Endothelial cell of umbilical vein (primary cell): ENCODE data around the gene EXOSC9.

Source experiments
- EZH2 ChIP-seq: IDR thresholded peaks from 2 replicates; pipeline ENCODE4 v1.6.1; 2012; ENCODE audit warnings: borderline replicate concordance, low read depth, mild to moderate bottlenecking, moderate library complexity, low read length, inconsistent platforms; ENCODE audit not compliant: severe bottlenecking
- FOS ChIP-seq: IDR thresholded peaks from 2 replicates; pipeline ENCODE4 v1.6.1; 2011; ENCODE audit warnings: mild to moderate bottlenecking, low read length, moderate library complexity, borderline replicate concordance; ENCODE audit not compliant: insufficient read depth
- GATA2 ChIP-seq: IDR thresholded peaks from 2 replicates; pipeline ENCODE4 v1.7.0; 2011; ENCODE audit warnings: low read depth, mild to moderate bottlenecking, moderate library complexity, mixed read lengths, low read length; ENCODE audit not compliant: insufficient read length, insufficient read depth
- MYC ChIP-seq: IDR thresholded peaks from one replicate; pipeline ENCODE4 v1.6.1; 2011; ENCODE audit warnings: mild to moderate bottlenecking, low read depth, low read length
- POLR2A ChIP-seq: IDR thresholded peaks from 2 replicates; pipeline ENCODE4 v1.6.1; 2012; ENCODE audit warnings: low read depth, mild to moderate bottlenecking, control low read depth, low read length
- POLR2AphosphoS5 ChIP-seq: IDR thresholded peaks from 2 replicates; pipeline ENCODE4 v1.6.1; 2012; ENCODE audit warnings: low read depth, mild to moderate bottlenecking, control low read depth, low read length, moderate library complexity; ENCODE audit not compliant: insufficient read depth
- TF ChIP-seq, protein P1 (sequence below), 2 donors: IDR thresholded peaks; 1 replicate in 1 of 2; 2 replicates in 1 of 2; pipeline ENCODE4 v1.5.1; 2011; ENCODE audit warnings: low read length in 2 of 2, mild to moderate bottlenecking in 2 of 2, moderate library complexity in 2 of 2, control low read depth in 1 of 2, inconsistent platforms in 1 of 2, low read depth in 1 of 2; ENCODE audit not compliant: insufficient read depth in 1 of 2; ENCODE audit errors: extremely low read depth in 1 of 2

DNA sequence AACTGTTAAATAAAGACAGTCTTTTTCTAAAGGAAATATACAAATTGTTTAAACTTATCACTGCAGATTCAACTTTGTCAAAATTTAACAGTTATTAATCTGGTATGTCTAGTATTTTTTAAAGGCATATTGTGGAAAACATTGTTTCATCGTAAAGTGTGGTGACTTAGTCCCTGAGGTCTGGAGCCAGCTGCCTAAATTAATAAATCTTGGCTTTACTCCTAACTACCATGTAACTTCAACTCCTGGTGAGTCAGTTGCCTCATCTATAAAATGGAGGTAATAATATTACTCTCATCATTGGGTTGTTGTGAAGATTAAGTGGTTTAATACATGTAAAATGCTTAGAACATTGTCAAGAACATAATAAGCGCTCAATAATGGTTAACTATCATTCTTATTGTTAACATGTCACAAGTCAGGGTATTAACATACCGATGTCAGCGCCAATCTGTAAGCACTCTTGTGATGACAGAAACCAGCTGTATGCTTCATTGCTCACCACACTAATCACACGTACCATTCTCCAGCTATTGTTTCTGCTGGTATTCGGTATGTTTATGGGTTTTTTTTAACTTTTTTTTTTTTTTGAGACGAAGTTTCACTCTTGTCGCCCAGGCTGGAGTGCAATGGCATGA, 22.0 kb upstream of the EXOSC9 start:
- TF ChIP-seq, protein P1, sequence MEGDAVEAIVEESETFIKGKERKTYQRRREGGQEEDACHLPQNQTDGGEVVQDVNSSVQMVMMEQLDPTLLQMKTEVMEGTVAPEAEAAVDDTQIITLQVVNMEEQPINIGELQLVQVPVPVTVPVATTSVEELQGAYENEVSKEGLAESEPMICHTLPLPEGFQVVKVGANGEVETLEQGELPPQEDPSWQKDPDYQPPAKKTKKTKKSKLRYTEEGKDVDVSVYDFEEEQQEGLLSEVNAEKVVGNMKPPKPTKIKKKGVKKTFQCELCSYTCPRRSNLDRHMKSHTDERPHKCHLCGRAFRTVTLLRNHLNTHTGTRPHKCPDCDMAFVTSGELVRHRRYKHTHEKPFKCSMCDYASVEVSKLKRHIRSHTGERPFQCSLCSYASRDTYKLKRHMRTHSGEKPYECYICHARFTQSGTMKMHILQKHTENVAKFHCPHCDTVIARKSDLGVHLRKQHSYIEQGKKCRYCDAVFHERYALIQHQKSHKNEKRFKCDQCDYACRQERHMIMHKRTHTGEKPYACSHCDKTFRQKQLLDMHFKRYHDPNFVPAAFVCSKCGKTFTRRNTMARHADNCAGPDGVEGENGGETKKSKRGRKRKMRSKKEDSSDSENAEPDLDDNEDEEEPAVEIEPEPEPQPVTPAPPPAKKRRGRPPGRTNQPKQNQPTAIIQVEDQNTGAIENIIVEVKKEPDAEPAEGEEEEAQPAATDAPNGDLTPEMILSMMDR (IDR thresholded peaks at IDR 0.05; ENCODE audit: extremely low read depth in 1 of 2, insufficient read depth in 1 of 2, low read depth in 1 of 2, low read length in 2 of 2), result no peak
- TF ChIP-seq POLR2AphosphoS5 (no peak), EZH2 (no peak), FOS (no peak), GATA2 (no peak), POLR2A (no peak), MYC (no peak)
